GM18526 (cell line): Measurements from ENCODE around the gene KCNF1.

Experiments used
- POLR2A ChIP-seq: IDR thresholded peaks from 3 replicates; pipeline ENCODE4 v1.6.1; 2011; ENCODE audit not compliant: insufficient read length; ENCODE audit errors: extremely low read depth

KCNF1 gene

DNA sequence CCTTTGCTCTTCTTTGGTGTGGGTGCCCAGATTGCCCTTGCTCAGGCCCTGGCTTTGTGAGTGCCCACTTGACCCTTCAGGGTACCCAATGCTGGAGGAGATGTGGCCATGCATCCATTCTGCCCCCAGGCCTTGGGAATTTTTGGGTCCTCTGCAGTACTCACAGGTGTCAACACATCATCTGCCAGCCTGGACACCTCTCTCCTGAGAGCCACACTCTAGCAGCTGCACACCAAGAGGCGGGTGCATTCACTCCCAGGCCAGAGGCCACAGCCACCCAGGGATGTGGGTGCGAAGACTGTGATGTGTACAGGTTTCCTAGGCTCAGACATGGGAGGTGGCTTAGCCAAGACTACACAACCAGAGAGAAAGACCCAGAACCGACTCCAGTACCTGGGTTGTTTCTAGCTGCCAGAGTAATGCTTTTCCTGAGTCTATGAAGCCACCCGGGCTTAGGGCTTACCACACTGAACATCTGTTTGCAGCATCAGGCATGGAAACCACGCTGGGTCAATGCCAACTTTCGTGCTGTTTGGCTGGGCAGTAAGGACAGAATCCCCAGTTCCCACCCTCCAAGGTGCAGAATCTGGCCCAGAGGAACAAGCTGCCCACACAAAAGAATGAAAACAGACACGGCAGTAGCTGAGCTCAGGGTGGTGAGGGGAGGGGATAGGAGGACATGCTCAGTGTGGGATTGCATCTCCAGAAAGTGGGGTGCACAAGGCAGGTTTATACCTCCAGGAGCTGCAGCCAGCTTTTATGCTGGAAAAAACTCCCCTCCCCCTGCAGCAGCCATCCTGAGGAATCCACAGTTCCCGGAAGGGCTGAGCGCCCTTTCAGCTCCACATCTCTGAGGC is 40.1 kb downstream of the KCNF1 start:
- TF ChIP-seq POLR2A = no peak

DNA sequence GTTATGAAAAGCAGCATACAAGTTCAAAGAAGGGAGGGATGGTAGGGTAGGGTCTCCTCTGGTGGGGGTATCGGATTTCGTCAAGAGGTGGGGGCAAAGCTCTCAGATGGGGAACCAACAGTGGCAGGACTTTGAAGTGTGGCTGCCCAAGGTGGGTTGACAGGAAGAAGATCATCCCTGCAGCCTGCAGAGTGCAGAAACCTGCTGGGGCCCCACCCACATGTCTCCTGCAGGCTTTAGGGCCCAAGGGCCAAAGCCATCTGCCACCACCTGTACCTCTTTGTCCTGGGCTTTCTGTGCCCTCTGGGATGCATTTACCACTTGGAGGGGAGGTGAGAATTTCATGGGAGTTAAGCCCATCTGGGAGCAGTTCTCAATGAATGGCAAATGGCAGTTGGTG is 42.7 kb downstream of the KCNF1 start:
- TF ChIP-seq POLR2A = no peak

- TF ChIP-seq POLR2A = no peak
These were observed 43.4 kb downstream of the KCNF1 start for GRCh38 chr2:10954856-10955818.

GRCh38 chr2:10956006-10956790 is 44.5 kb downstream of the KCNF1 start:
- no peak for TF ChIP-seq POLR2A

DNA sequence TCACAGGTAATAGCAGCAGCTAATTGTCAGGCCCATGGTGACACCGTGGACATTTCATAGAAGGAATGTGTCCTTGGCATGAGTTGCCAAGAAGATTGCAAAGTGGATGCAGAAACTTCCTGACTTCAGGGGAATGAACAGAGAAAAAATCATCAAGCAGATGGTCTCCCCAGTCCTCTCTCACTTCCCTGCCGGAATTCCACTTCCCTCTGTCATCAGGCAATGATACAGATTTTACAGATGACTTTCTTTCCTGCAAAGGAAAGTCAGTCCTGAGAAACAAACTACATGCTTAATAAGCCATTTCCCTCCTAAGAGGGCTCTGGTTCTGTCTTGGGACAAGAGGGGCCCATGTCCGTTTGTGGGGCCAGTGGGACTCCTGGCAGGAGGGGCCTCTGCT is 45.7 kb downstream of the KCNF1 start:
- TF ChIP-seq POLR2A = no peak

- no peak for TF ChIP-seq POLR2A
These were observed 49.1 kb downstream of the KCNF1 start for GRCh38 chr2:10960606-10961489.

DNA sequence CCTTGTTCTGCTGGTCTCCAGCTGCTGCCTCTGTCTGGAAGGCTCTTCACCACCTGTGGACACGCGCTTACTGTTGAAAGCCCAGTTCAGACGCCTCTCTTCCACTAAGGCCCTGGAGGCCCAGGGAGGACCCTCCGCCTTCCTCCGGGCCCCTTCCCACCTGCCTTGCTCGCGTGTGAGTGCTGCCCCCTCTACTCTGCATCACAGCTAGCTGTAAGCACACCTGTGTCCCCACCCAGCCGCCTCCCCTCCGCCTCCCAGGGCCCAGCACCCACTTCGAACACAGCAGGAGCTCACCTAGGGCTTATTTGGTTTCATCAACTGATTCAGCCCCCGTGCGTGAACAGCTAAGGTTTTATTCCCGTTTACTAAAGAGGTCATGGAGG is 49.7 kb downstream of the KCNF1 start:
- TF ChIP-seq POLR2A = no peak

GRCh38 chr2:10962004-10962403 is 50.3 kb downstream of the KCNF1 start:
- no peak for TF ChIP-seq POLR2A

GRCh38 chr2:10963155-10963554 is 51.4 kb downstream of the KCNF1 start:
- no peak for TF ChIP-seq POLR2A
